ENCODE data around the gene BTBD17. TPM values are rescaled to one million over a fixed set of nuclear protein-coding genes. Genes with fewer than 3 reads are reported as not detected.
A peak's percentile ranks its signal among the peaks of the same experiment; 100 is the strongest.

Gene BTBD17
- total and polyA plus RNA-seq, 2 experiments from 2014 or later = 1.9 to 5.0 TPM

- H3K4me1 Mint-ChIP-seq = peaks cover 26% of the 10 kb centered on the region
- Histone ChIP-seq H3K36me3 (ENCODE audit: insufficient read depth) (no peaks in the 10 kb centered on the region), H4K20me1 (replicated peaks; ENCODE audit: insufficient read depth) (no peaks in the 10 kb centered on the region), H2AFZ (peak overlapping the region; percentile 75; the same call in 1 of the 2 replicates), H3F3A (replicated peaks; ENCODE audit: low read depth) (no peaks in the 10 kb centered on the region), H3K79me2 (replicated peaks; ENCODE audit: insufficient read depth) (no peaks in the 10 kb centered on the region), H3K27ac (ENCODE audit: low read depth) (no peak overlapping the region), H3K4me1 (ENCODE audit: insufficient read depth) (no peaks in the 10 kb centered on the region; the same call in 1 of the 2 replicates), H3K4me3 (no peak overlapping the region), H3K27me3 (ENCODE audit: insufficient read depth) (no peaks in the 10 kb centered on the region), H3K9me2 (ENCODE audit: insufficient read depth) (no peaks in the 10 kb centered on the region), H3K4me2 (no peak overlapping the region)
- ATAC-seq (no peak), DNase-seq (ENCODE audit: low spot score) (no peak)
- TF ChIP-seq NANOG (IDR thresholded peaks at IDR 0.05; ENCODE audit: borderline replicate concordance) = no peak
- TF ChIP-seq, protein P1, sequence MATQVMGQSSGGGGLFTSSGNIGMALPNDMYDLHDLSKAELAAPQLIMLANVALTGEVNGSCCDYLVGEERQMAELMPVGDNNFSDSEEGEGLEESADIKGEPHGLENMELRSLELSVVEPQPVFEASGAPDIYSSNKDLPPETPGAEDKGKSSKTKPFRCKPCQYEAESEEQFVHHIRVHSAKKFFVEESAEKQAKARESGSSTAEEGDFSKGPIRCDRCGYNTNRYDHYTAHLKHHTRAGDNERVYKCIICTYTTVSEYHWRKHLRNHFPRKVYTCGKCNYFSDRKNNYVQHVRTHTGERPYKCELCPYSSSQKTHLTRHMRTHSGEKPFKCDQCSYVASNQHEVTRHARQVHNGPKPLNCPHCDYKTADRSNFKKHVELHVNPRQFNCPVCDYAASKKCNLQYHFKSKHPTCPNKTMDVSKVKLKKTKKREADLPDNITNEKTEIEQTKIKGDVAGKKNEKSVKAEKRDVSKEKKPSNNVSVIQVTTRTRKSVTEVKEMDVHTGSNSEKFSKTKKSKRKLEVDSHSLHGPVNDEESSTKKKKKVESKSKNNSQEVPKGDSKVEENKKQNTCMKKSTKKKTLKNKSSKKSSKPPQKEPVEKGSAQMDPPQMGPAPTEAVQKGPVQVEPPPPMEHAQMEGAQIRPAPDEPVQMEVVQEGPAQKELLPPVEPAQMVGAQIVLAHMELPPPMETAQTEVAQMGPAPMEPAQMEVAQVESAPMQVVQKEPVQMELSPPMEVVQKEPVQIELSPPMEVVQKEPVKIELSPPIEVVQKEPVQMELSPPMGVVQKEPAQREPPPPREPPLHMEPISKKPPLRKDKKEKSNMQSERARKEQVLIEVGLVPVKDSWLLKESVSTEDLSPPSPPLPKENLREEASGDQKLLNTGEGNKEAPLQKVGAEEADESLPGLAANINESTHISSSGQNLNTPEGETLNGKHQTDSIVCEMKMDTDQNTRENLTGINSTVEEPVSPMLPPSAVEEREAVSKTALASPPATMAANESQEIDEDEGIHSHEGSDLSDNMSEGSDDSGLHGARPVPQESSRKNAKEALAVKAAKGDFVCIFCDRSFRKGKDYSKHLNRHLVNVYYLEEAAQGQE (IDR thresholded peaks at IDR 0.05; ENCODE audit: unreplicated experiment) = no peak
- TF ChIP-seq CTCF (conservative IDR thresholded peaks at IDR 0.05; ENCODE audit: low read depth in 2 of 2) = no peak
- TF ChIP-seq ZNF331 (CRISPR knock-in tag; IDR thresholded peaks at IDR 0.05; ENCODE audit: low read depth) = no peak
- TF ChIP-seq POLR2AphosphoS5 (IDR thresholded peaks at IDR 0.05; ENCODE audit: low read depth) = no peak
- TF ChIP-seq ZNF114 (CRISPR knock-in tag; IDR thresholded peaks at IDR 0.05) = no peak
- TF ChIP-seq, protein P2, sequence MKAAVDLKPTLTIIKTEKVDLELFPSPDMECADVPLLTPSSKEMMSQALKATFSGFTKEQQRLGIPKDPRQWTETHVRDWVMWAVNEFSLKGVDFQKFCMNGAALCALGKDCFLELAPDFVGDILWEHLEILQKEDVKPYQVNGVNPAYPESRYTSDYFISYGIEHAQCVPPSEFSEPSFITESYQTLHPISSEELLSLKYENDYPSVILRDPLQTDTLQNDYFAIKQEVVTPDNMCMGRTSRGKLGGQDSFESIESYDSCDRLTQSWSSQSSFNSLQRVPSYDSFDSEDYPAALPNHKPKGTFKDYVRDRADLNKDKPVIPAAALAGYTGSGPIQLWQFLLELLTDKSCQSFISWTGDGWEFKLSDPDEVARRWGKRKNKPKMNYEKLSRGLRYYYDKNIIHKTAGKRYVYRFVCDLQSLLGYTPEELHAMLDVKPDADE (IDR thresholded peaks at IDR 0.05) = no peak
- TF ChIP-seq JUNB (IDR thresholded peaks at IDR 0.05; ENCODE audit: unreplicated experiment) = no peak
- no peak for TF ChIP-seq EZH2phosphoT487 (IDR thresholded peaks at IDR 0.05; ENCODE audit: unreplicated experiment)
- TF ChIP-seq STAT1 (IDR thresholded peaks at IDR 0.05; ENCODE audit: unreplicated experiment) = no peak
- TF ChIP-seq CREB1 (CRISPR knock-in tag; IDR thresholded peaks at IDR 0.05; ENCODE audit: low read depth) = no peak
- TF ChIP-seq ZNF462 (CRISPR knock-in tag; IDR thresholded peaks at IDR 0.05) = no peak
- no peak for TF ChIP-seq EZH2 (IDR thresholded peaks at IDR 0.05; ENCODE audit: low read depth, unreplicated experiment)
- peaks cover 4% of the 10 kb centered on the region; the same call in 2 of the 3 replicates for H3K9me3 Mint-ChIP-seq
- peaks cover 8% of the 10 kb centered on the region for H3K27me3 Mint-ChIP-seq (ENCODE audit: insufficient read depth, low read depth, poor library complexity)
- no peak overlapping the region; the same call in 1 of the 2 replicates for H3K27ac Mint-ChIP-seq
- no peaks in the 10 kb centered on the region for H3K36me3 Mint-ChIP-seq (ENCODE audit: low read depth)
- no peak overlapping the region for H3K4me3 Mint-ChIP-seq
These were observed 31.8 kb upstream of the BTBD17 start for GRCh38 chr17:74393346-74393942.

Data from GM23338 (cell line).